ENCODE data around the gene DDIAS.

GRCh38 chr11:82906236-82906635 lies 4.7 kb downstream of the DDIAS start:
- TF ChIP-seq SUZ12 (IDR thresholded peaks at IDR 0.05; ENCODE audit: extremely low read depth, insufficient read depth, insufficient read length): no peak
- no peak for TF ChIP-seq YY1 (IDR thresholded peaks at IDR 0.05; ENCODE audit: insufficient read depth, insufficient read length)
